Peyer's patch (tissue), 4 donors: ENCODE results near the gene ATG101.

Experiments
- POLR2A ChIP-seq, 2 donors: fragments of 450-650 bp; IDR thresholded peaks; one replicate each; pipeline ENCODE4 v1.5.1; 2017; ENCODE audit warnings: antibody characterized with exemption in 2 of 2, mild to moderate bottlenecking in 2 of 2, moderate library complexity in 2 of 2
- TF ChIP-seq, protein P1 (sequence below), 6 experiments: fragments of 450-650 bp in 4 of 6; fragments of 200-600 bp in 2 of 6; sonication (generic) in 1 of 6; IDR thresholded peaks; one replicate each; pipeline ENCODE4 v1.5.1; 2017 to 2019; ENCODE audit warnings: antibody characterized with exemption in 6 of 6, mild to moderate bottlenecking in 3 of 6, moderate library complexity in 1 of 6

DNA sequence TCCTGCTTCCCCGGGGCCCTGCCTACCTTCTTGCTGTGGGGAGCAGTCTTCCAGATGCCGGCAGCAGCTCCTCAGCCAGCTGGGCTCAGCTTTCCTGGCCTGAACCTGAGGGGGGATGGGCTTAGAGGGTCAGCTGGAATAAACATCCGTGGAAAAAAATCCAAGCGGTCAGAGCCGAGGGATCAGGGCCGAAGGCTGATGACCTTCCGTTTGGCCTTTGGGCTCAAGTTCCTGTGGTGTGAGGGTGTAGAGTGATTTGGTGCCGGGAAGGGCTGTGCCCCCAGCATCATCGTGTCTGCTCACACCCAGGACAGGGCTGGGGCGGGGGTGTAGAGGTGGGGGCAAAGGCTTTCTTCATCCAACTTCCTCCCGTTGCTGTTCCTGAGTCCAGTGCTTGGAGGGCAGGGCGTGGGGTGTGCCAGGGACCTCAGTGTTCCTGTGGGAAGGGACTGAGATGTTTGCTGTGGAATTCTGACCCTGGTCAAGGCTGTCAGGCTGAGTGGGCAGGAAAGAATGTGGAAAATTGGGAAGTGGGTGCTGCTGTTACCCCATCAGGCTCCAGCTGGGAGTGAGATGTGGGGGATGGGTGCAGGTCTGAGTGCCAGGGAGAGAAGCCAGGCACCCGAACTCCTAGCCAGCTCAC lies 12.4 kb downstream of the ATG101 start:
- TF ChIP-seq POLR2A (IDR thresholded peaks at IDR 0.05) = no peak
- TF ChIP-seq, protein P1, sequence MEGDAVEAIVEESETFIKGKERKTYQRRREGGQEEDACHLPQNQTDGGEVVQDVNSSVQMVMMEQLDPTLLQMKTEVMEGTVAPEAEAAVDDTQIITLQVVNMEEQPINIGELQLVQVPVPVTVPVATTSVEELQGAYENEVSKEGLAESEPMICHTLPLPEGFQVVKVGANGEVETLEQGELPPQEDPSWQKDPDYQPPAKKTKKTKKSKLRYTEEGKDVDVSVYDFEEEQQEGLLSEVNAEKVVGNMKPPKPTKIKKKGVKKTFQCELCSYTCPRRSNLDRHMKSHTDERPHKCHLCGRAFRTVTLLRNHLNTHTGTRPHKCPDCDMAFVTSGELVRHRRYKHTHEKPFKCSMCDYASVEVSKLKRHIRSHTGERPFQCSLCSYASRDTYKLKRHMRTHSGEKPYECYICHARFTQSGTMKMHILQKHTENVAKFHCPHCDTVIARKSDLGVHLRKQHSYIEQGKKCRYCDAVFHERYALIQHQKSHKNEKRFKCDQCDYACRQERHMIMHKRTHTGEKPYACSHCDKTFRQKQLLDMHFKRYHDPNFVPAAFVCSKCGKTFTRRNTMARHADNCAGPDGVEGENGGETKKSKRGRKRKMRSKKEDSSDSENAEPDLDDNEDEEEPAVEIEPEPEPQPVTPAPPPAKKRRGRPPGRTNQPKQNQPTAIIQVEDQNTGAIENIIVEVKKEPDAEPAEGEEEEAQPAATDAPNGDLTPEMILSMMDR (IDR thresholded peaks at IDR 0.05) = no peak
